Prostate gland (tissue), 2 donors: ENCODE measurements around the gene RARRES2.

ENCODE experiments used
- CTCF ChIP-seq, 4 experiments: fragments of 200-600 bp in 2 of 4; fragments of 450-650 bp in 2 of 4; sonication (generic) in 2 of 4; IDR thresholded peaks; 1 replicate in 3 of 4; 2 replicates in 1 of 4; pipeline ENCODE4 v1.5.1; 2016 to 2019; ENCODE audit warnings: antibody characterized with exemption in 4 of 4, mild to moderate bottlenecking in 2 of 4, moderate library complexity in 2 of 4
- POLR2A ChIP-seq: fragments of 450-650 bp; IDR thresholded peaks from one replicate; pipeline ENCODE4 v1.6.1; 2016; ENCODE audit warnings: antibody characterized with exemption, mild to moderate bottlenecking

DNA sequence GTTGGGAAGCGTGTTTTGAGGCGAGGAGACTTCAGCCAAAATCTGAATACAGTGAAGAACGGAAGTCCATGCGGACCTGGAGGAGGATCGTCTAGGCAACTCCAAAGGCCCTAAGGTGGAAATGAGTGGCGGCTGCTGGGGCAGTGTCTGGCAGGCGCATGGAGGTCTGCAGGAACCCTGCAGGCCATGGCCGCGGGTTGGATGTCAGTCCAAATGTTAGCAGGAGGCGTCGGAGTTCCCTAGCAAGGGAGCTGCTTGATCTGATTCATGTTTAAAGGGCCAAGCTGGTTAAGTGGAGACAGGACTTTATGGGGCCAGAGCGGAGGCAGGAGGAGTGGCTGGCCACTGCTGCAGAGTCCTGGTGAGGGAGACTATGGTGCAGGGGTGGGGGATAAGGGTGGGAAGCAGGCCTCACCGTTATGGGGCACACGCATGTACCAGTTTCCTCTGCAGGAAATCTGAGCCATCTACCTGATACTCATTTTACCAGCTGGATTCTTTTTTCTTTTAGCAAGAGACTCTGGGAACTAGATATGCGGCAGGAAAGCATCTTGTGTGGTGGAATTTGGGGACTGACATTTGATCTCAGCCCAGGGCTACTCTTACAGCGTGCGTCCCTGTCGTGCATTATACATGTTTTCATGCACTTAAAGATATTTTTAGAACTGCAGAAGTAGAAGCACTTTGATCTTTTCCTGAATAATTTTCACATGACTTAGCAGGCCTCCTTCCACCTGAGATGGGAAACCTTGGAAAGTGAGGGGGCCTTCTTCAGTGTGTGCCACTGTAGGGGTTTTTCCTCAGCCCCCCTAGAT, 20.6 kb upstream of the RARRES2 start:
- TF ChIP-seq CTCF (IDR thresholded peaks at IDR 0.05) (no peak), POLR2A (no peak)
